ENCODE data around the gene MRPL44. TPM values are rescaled to one million over a fixed set of nuclear protein-coding genes. Genes with fewer than 3 reads are reported as not detected.

Gene MRPL44
- total RNA-seq, 1 donor, result 33.6 TPM

GRCh38 chr2:223950448-223951347 lies 6.6 kb upstream of the MRPL44 start:
- H3K4me3 ChIP-seq (ENCODE audit: low read depth, low read length), result no peak overlapping the region

GRCh38 chr2:223952280-223952968 lies 4.8 kb upstream of the MRPL44 start:
- TF ChIP-seq CTCF (IDR thresholded peaks at IDR 0.05; ENCODE audit: insufficient read depth, low read length), result no peak
- no peak for DNase-seq (ENCODE audit: low read depth)
- H3K4me3 ChIP-seq (ENCODE audit: low read depth, low read length), result no peak overlapping the region

More at GRCh38 chr2:223950448-223951347, 6.6 kb upstream of the MRPL44 start:
- no peak for DNase-seq (ENCODE audit: low read depth)
- no peak for TF ChIP-seq CTCF (IDR thresholded peaks at IDR 0.05; ENCODE audit: insufficient read depth, low read length)

- peak; percentile 82 for DNase-seq (ENCODE audit: low read depth)
- peak; percentile 9 for TF ChIP-seq CTCF (IDR thresholded peaks at IDR 0.05; ENCODE audit: insufficient read depth, low read length)
- H3K4me3 ChIP-seq (ENCODE audit: low read depth, low read length), result no peak overlapping the region
Measured at GRCh38 chr2:223954401-223954800, 2.9 kb upstream of the MRPL44 start.

- no peak for TF ChIP-seq CTCF (IDR thresholded peaks at IDR 0.05; ENCODE audit: insufficient read depth, low read length)
- H3K4me3 ChIP-seq (ENCODE audit: low read depth, low read length), result no peak overlapping the region
- no peak for DNase-seq (ENCODE audit: low read depth)
Measured at GRCh38 chr2:223956300-223956699, 963 bp upstream of the MRPL44 start.

- DNase-seq (ENCODE audit: low read depth), result peak; percentile 59
- no peak for TF ChIP-seq CTCF (IDR thresholded peaks at IDR 0.05; ENCODE audit: insufficient read depth, low read length)
- peak overlapping the region; percentile 18 for H3K4me3 ChIP-seq (ENCODE audit: low read depth, low read length)
Measured at GRCh38 chr2:223959688-223960087, 2.4 kb downstream of the MRPL44 start.

- peak; percentile 67 for DNase-seq (ENCODE audit: low read depth)
- no peak for TF ChIP-seq CTCF (IDR thresholded peaks at IDR 0.05; ENCODE audit: insufficient read depth, low read length)
- H3K4me3 ChIP-seq (ENCODE audit: low read depth, low read length), result no peak overlapping the region
Measured at GRCh38 chr2:223967981-223968380, 10.7 kb downstream of the MRPL44 start.

Measured in fibroblast of the aortic adventitia (primary cell).